Liver (tissue), 9 donors: ENCODE measurements around the gene FRS2. TPM values are rescaled to one million over a fixed set of nuclear protein-coding genes. Genes with fewer than 3 reads are reported as not detected.

Source experiments
- DNase-seq: peaks from one replicate; pipeline ENCODE4 v3.0.0-alpha.2; 2017; ENCODE audit warnings: low spot score
- H3K27ac ChIP-seq, 2 donors: one replicate each; pipeline ENCODE4 v1.7.0; 2013; ENCODE audit warnings: inconsistent platforms in 2 of 2, low read length in 2 of 2, control low read depth in 1 of 2, low read depth in 1 of 2, mild to moderate bottlenecking in 1 of 2
- H3K27me3 ChIP-seq, 4 donors: one replicate each; pipeline versions ENCODE4 v1.6.1 to v1.7.0; 2013; ENCODE audit warnings: low read length in 3 of 4, inconsistent platforms in 1 of 4, mild to moderate bottlenecking in 1 of 4, moderate library complexity in 1 of 4; ENCODE audit not compliant: control insufficient read depth in 4 of 4, insufficient read depth in 4 of 4
- H3K36me3 ChIP-seq, 4 donors: one replicate each; pipeline versions ENCODE4 v1.6.1 to v1.7.0; 2013; ENCODE audit warnings: low read length in 3 of 4, mild to moderate bottlenecking in 3 of 4, low read depth in 1 of 4, moderate library complexity in 1 of 4; ENCODE audit not compliant: control insufficient read depth in 4 of 4, insufficient read depth in 3 of 4
- H3K4me1 ChIP-seq, 4 donors: one replicate each; pipeline versions ENCODE4 v1.6.1 to v1.7.0; 2013; ENCODE audit warnings: low read length in 3 of 4, mild to moderate bottlenecking in 3 of 4, moderate library complexity in 1 of 4; ENCODE audit not compliant: control insufficient read depth in 4 of 4, insufficient read depth in 4 of 4
- H3K4me3 ChIP-seq, 3 donors: one replicate each; pipeline versions ENCODE4 v1.6.1 to v1.7.0; 2013; ENCODE audit warnings: low read length in 3 of 3, control low read depth in 1 of 3, low read depth in 1 of 3, mild to moderate bottlenecking in 1 of 3
- H3K9ac ChIP-seq, 2 donors: one replicate each; pipeline ENCODE4 v1.7.0; 2013; ENCODE audit warnings: low read length in 2 of 2, mild to moderate bottlenecking in 2 of 2, moderate library complexity in 2 of 2, control low read depth in 1 of 2, low read depth in 1 of 2
- H3K9me3 ChIP-seq, 4 donors: one replicate each; pipeline versions ENCODE4 v1.6.1 to v1.7.0; 2013; ENCODE audit warnings: low read length in 3 of 4; ENCODE audit not compliant: control insufficient read depth in 4 of 4
- FOXA1 ChIP-seq: IDR thresholded peaks from 2 replicates; pipeline ENCODE4 v1.6.1; 2016; ENCODE audit warnings: antibody characterized with exemption
- FOXA2 ChIP-seq: IDR thresholded peaks from 2 replicates; pipeline ENCODE4 v1.6.1; 2016; ENCODE audit warnings: antibody characterized with exemption
- HNF4G ChIP-seq: IDR thresholded peaks from 2 replicates; pipeline ENCODE4 v1.6.1; 2016; ENCODE audit warnings: antibody characterized with exemption
- JUND ChIP-seq, 2 donors: IDR thresholded peaks; 2 replicates each; pipeline ENCODE4 v1.6.1; 2016; ENCODE audit warnings: antibody characterized with exemption in 2 of 2
- NR2F2 ChIP-seq: IDR thresholded peaks from 2 replicates; pipeline ENCODE4 v1.6.1; 2016; ENCODE audit warnings: antibody characterized with exemption
- RAD21 ChIP-seq, 2 donors: IDR thresholded peaks; 2 replicates each; pipeline ENCODE4 v1.6.1; 2016; ENCODE audit warnings: antibody characterized with exemption in 2 of 2, mild to moderate bottlenecking in 2 of 2
- RXRA ChIP-seq, 2 donors: IDR thresholded peaks; 2 replicates each; pipeline ENCODE4 v1.6.1; 2017 to 2018; ENCODE audit warnings: antibody characterized with exemption in 2 of 2, mild to moderate bottlenecking in 1 of 2
- SP1 ChIP-seq: IDR thresholded peaks from 2 replicates; pipeline ENCODE4 v1.6.1; 2018; ENCODE audit warnings: antibody characterized with exemption, mild to moderate bottlenecking
- YY1 ChIP-seq: IDR thresholded peaks from 2 replicates; pipeline ENCODE4 v1.6.1; 2016; ENCODE audit warnings: antibody characterized with exemption, mild to moderate bottlenecking
- WGBS: extraction: QIAGEN DNeasy Blood & Tissue Kit; methylation state at CpG from one replicate; pipeline ENCODE4 v1.1.7; 2013; 5-methylcytosine and 5-hydroxymethylcytosine counted together
- polyA plus RNA-seq, 2 donors: library from polyadenylated mRNA; stranded (reverse) in 1 of 2; unstranded in 1 of 2; fragments of 200-250 nt in 1 of 2; fragments of >200 nt in 1 of 2; fragmentation: Nextera tagmentation in 1 of 2; extraction: Ambion mirVana in 1 of 2; gene quantifications; one replicate each; pipeline versions ENCODE4 v1.2.1 to v1.2.3, GENCODE V29; 2013 to 2015
- total RNA-seq, 2 donors: library from RNA; depleted of rRNA; stranded (reverse); fragments of >200 nt; gene quantifications; one replicate each; pipeline ENCODE4 v1.2.3, GENCODE V29; 2014
- TF ChIP-seq, protein P1 (sequence below): IDR thresholded peaks from 2 replicates; pipeline ENCODE4 v1.6.1; 2016; ENCODE audit warnings: antibody characterized with exemption
- TF ChIP-seq, protein P2 (sequence below): IDR thresholded peaks from 2 replicates; pipeline ENCODE4 v1.6.1; 2016; ENCODE audit warnings: antibody characterized with exemption
- TF ChIP-seq, protein P3 (sequence below): fragments of 150-350 bp; IDR thresholded peaks from 2 replicates; pipeline ENCODE4 v1.5.1; 2017; ENCODE audit warnings: improper control_type of control experiment, low read depth, low read length; ENCODE audit not compliant: missing input control
- donor health status: healthy.
- donor health status: healthy.
- donor health status: healthy.
- donor health status: healthy.
- donor health status: healthy.

The FRS2 gene
- total and polyA plus RNA-seq, 4 donors, result 7.0 to 24.0 (median 21.9) TPM

DNA sequence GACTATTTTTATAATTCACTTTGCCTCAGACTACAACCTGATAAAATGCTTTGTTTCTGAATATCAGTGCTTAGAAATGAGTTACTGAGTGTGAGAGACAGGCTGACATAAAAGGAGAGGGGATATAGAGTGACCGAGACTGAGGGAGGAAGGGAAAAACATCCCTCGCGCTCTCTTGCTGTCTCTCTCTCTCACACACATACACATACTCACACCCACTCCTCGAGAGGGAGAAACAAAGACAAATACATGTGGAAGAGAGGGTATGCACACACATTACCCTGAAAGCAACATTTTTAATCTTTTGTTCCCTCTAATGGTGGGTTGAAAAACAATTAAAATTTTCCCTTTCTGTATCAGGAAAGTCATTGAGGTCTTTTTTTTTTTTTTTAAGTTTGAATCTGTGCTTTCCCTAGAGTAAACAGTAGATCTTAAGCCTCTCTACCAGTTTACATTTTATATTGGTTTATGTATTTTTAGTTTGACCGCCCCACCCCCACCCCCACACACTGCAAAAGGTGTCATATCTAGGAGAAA, 45.3 kb downstream of the FRS2 start:
- no peaks in the 10 kb centered on the region for H3K36me3 ChIP-seq
- H3K9me3 ChIP-seq, result no peaks in the 10 kb centered on the region
- no peak for DNase-seq
- peaks cover 0 to 13% (median 7%) of the 10 kb centered on the region in 4 donors for H3K4me1 ChIP-seq
- H3K9ac ChIP-seq, result no peak overlapping the region
- 69% methylated on average over 5 of the region's 5 CpGs for WGBS
- H3K27me3 ChIP-seq, result no peaks in the 10 kb centered on the region
- no peak overlapping the region for H3K4me3 ChIP-seq
- H3K27ac ChIP-seq, result no peak overlapping the region
- no peak for TF ChIP-seq RAD21 (IDR thresholded peaks at IDR 0.05)
- TF ChIP-seq SP1, result no peak
- no peak for TF ChIP-seq NR2F2
- no peak for TF ChIP-seq FOXA1
- TF ChIP-seq, protein P1, sequence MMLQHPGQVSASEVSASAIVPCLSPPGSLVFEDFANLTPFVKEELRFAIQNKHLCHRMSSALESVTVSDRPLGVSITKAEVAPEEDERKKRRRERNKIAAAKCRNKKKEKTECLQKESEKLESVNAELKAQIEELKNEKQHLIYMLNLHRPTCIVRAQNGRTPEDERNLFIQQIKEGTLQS, result no peak
- TF ChIP-seq HNF4G, result no peak

- H3K27ac ChIP-seq, result no peak overlapping the region
- peaks cover 0 to 5% (median 0%) of the 10 kb centered on the region in 4 donors for H3K4me1 ChIP-seq
- H3K9me3 ChIP-seq, result no peaks in the 10 kb centered on the region
- WGBS, result 91% methylated on average over 2 of the region's 2 CpGs
- H3K27me3 ChIP-seq, result no peaks in the 10 kb centered on the region
- no peak for DNase-seq
- H3K4me3 ChIP-seq, result no peak overlapping the region
- TF ChIP-seq HNF4G (no peak), JUND (IDR thresholded peaks at IDR 0.05) (no peak), NR2F2 (no peak), SP1 (no peak), RXRA (IDR thresholded peaks at IDR 0.05) (no peak), FOXA2 (no peak)
- TF ChIP-seq, protein P2, sequence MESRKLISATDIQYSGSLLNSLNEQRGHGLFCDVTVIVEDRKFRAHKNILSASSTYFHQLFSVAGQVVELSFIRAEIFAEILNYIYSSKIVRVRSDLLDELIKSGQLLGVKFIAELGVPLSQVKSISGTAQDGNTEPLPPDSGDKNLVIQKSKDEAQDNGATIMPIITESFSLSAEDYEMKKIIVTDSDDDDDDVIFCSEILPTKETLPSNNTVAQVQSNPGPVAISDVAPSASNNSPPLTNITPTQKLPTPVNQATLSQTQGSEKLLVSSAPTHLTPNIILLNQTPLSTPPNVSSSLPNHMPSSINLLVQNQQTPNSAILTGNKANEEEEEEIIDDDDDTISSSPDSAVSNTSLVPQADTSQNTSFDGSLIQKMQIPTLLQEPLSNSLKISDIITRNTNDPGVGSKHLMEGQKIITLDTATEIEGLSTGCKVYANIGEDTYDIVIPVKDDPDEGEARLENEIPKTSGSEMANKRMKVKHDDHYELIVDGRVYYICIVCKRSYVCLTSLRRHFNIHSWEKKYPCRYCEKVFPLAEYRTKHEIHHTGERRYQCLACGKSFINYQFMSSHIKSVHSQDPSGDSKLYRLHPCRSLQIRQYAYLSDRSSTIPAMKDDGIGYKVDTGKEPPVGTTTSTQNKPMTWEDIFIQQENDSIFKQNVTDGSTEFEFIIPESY, result no peak
- H3K36me3 ChIP-seq, result no peaks in the 10 kb centered on the region
- H3K9ac ChIP-seq, result no peak overlapping the region
Measured at GRCh38 chr12:69516950-69517349, 46.8 kb downstream of the FRS2 start.

DNA sequence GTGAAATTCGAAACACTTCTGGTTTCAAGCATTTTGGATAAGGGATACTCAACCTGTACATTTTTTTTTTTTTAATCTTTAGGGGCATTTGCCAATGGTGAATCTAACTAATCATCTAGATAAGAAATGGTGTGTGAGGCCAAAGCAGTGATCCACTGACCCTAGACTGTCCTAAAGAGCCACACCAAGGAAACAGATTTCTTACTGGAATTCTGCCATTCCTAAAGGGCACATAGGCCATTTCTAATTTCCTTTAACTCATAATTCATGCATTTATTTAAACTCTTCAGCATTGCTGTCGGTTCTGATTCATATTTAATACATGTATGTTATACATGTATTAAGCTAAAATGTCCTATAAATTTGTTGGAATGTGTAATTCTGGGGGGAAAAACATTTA, 47.2 kb downstream of the FRS2 start:
- Histone ChIP-seq H3K9me3 (no peaks in the 10 kb centered on the region), H3K36me3 (no peaks in the 10 kb centered on the region), H3K9ac (no peak overlapping the region), H3K4me1 (peaks cover 0 to 5% (median 0%) of the 10 kb centered on the region in 4 donors), H3K4me3 (no peak overlapping the region), H3K27me3 (no peaks in the 10 kb centered on the region), H3K27ac (no peak overlapping the region)
- no peak for DNase-seq
- TF ChIP-seq, protein P3, sequence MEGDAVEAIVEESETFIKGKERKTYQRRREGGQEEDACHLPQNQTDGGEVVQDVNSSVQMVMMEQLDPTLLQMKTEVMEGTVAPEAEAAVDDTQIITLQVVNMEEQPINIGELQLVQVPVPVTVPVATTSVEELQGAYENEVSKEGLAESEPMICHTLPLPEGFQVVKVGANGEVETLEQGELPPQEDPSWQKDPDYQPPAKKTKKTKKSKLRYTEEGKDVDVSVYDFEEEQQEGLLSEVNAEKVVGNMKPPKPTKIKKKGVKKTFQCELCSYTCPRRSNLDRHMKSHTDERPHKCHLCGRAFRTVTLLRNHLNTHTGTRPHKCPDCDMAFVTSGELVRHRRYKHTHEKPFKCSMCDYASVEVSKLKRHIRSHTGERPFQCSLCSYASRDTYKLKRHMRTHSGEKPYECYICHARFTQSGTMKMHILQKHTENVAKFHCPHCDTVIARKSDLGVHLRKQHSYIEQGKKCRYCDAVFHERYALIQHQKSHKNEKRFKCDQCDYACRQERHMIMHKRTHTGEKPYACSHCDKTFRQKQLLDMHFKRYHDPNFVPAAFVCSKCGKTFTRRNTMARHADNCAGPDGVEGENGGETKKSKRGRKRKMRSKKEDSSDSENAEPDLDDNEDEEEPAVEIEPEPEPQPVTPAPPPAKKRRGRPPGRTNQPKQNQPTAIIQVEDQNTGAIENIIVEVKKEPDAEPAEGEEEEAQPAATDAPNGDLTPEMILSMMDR, result no peak
- no peak for TF ChIP-seq YY1
- WGBS, result 93% methylated on average over 2 of the region's 2 CpGs
